GM19193 (cell line): ENCODE results near the gene R3HDM4.
A peak's percentile ranks its signal among the peaks of the same experiment; 100 is the strongest.

ENCODE experiments used
- POLR2A ChIP-seq: IDR thresholded peaks from 4 replicates; pipeline ENCODE4 v1.6.1; 2011; ENCODE audit not compliant: insufficient read depth, insufficient read length; ENCODE audit errors: extremely low read depth

Gene R3HDM4

GRCh38 chr19:928471-929202 lies 15.6 kb upstream of the R3HDM4 start:
- TF ChIP-seq POLR2A, result no peak

- peak; percentile 9 for TF ChIP-seq POLR2A
Observed at GRCh38 chr19:927780-928401, 14.9 kb upstream of the R3HDM4 start.

- TF ChIP-seq POLR2A, result no peak
Observed at GRCh38 chr19:927351-927779, 14.3 kb upstream of the R3HDM4 start.

- peak; percentile 50 for TF ChIP-seq POLR2A
Observed at GRCh38 chr19:926589-927350, 13.8 kb upstream of the R3HDM4 start.

- TF ChIP-seq POLR2A, result no peak
Observed at GRCh38 chr19:926323-926588, 13.2 kb upstream of the R3HDM4 start.

- peak; percentile 63 for TF ChIP-seq POLR2A
Observed at GRCh38 chr19:925526-926322, 12.7 kb upstream of the R3HDM4 start, which contains the start of gene ARID3A. Gene ARID3A (plus strand): TSS chr19:926035. CDS start chr19:929529, 3,494 bp downstream.

GRCh38 chr19:925087-925525 lies 12.1 kb upstream of the R3HDM4 start:
- TF ChIP-seq POLR2A, result peak; percentile 44

- TF ChIP-seq POLR2A, result no peak
Observed at GRCh38 chr19:924553-925086, 11.6 kb upstream of the R3HDM4 start.

GRCh38 chr19:920051-920864 lies 7.2 kb upstream of the R3HDM4 start:
- no peak for TF ChIP-seq POLR2A

GRCh38 chr19:919199-920050 lies 6.4 kb upstream of the R3HDM4 start:
- TF ChIP-seq POLR2A, result no peak

- no peak for TF ChIP-seq POLR2A
Observed at GRCh38 chr19:918481-919198, 5.6 kb upstream of the R3HDM4 start.

- no peak for TF ChIP-seq POLR2A
Observed at GRCh38 chr19:918152-918437, 5.1 kb upstream of the R3HDM4 start.
